GM21529 (cell line): ENCODE data around the gene DNAJC7.
A peak's percentile ranks its signal among the peaks of the same experiment; 100 is the strongest.

Source experiments
- ATAC-seq: cut with Tn5 transposase; IDR thresholded peaks from one replicate; pipeline ENCODE4 v1.9.1; 2021; ENCODE audit not compliant: unreplicated experiment

DNAJC7 gene

GRCh38 chr17:41977991-41978390, 39.2 kb downstream of the DNAJC7 start:
- ATAC-seq, result no peak

- ATAC-seq, result no peak
These were observed 41.0 kb downstream of the DNAJC7 start for GRCh38 chr17:41976142-41976768.

- no peak for ATAC-seq
These were observed 41.8 kb downstream of the DNAJC7 start for GRCh38 chr17:41975099-41976083.

GRCh38 chr17:41974658-41975057, 42.6 kb downstream of the DNAJC7 start:
- ATAC-seq, result no peak

- ATAC-seq, result no peak
These were observed 43.2 kb downstream of the DNAJC7 start for GRCh38 chr17:41974031-41974430.

GRCh38 chr17:41973408-41973811, 43.8 kb downstream of the DNAJC7 start:
- no peak for ATAC-seq

GRCh38 chr17:41972571-41973407, 44.5 kb downstream of the DNAJC7 start:
- no peak for ATAC-seq

- ATAC-seq, result no peak
These were observed 45.3 kb downstream of the DNAJC7 start for GRCh38 chr17:41971721-41972523.

- ATAC-seq, result no peak
These were observed 46.3 kb downstream of the DNAJC7 start for GRCh38 chr17:41970901-41971331.

GRCh38 chr17:41968676-41969075, 48.6 kb downstream of the DNAJC7 start:
- no peak for ATAC-seq

GRCh38 chr17:41967921-41968578, 49.2 kb downstream of the DNAJC7 start:
- no peak for ATAC-seq

- ATAC-seq, result peak; percentile 7
These were observed 49.9 kb downstream of the DNAJC7 start for GRCh38 chr17:41967141-41967920.

- peak; percentile 55 for ATAC-seq
These were observed 50.6 kb downstream of the DNAJC7 start, which contains the start of gene CNP for GRCh38 chr17:41966463-41967140. CNP (plus strand) TSS chr17:41966795; CDS start chr17:41966885, 90 bp downstream.

- ATAC-seq, result no peak
These were observed 51.4 kb downstream of the DNAJC7 start for GRCh38 chr17:41965694-41966462.

GRCh38 chr17:41962768-41963434, 54.3 kb downstream of the DNAJC7 start:
- ATAC-seq, result no peak

- no peak for ATAC-seq
These were observed 55.1 kb downstream of the DNAJC7 start for GRCh38 chr17:41962111-41962510.
